Liver (tissue), 9 donors: ENCODE measurements around the gene TLX3. TPM values are rescaled to one million over a fixed set of nuclear protein-coding genes. Genes with fewer than 3 reads are reported as not detected.

Experiments used
- DNase-seq: peaks from one replicate; pipeline ENCODE4 v3.0.0-alpha.2; 2017; ENCODE audit warnings: low spot score
- H3K27ac ChIP-seq, 2 donors: one replicate each; pipeline ENCODE4 v1.7.0; 2013; ENCODE audit warnings: inconsistent platforms in 2 of 2, low read length in 2 of 2, control low read depth in 1 of 2, low read depth in 1 of 2, mild to moderate bottlenecking in 1 of 2
- H3K27me3 ChIP-seq, 4 donors: one replicate each; pipeline versions ENCODE4 v1.6.1 to v1.7.0; 2013; ENCODE audit warnings: low read length in 3 of 4, inconsistent platforms in 1 of 4, mild to moderate bottlenecking in 1 of 4, moderate library complexity in 1 of 4; ENCODE audit not compliant: control insufficient read depth in 4 of 4, insufficient read depth in 4 of 4
- H3K36me3 ChIP-seq, 4 donors: one replicate each; pipeline versions ENCODE4 v1.6.1 to v1.7.0; 2013; ENCODE audit warnings: low read length in 3 of 4, mild to moderate bottlenecking in 3 of 4, low read depth in 1 of 4, moderate library complexity in 1 of 4; ENCODE audit not compliant: control insufficient read depth in 4 of 4, insufficient read depth in 3 of 4
- H3K4me1 ChIP-seq, 4 donors: one replicate each; pipeline versions ENCODE4 v1.6.1 to v1.7.0; 2013; ENCODE audit warnings: low read length in 3 of 4, mild to moderate bottlenecking in 3 of 4, moderate library complexity in 1 of 4; ENCODE audit not compliant: control insufficient read depth in 4 of 4, insufficient read depth in 4 of 4
- H3K4me3 ChIP-seq, 3 donors: one replicate each; pipeline versions ENCODE4 v1.6.1 to v1.7.0; 2013; ENCODE audit warnings: low read length in 3 of 3, control low read depth in 1 of 3, low read depth in 1 of 3, mild to moderate bottlenecking in 1 of 3
- H3K9ac ChIP-seq, 2 donors: one replicate each; pipeline ENCODE4 v1.7.0; 2013; ENCODE audit warnings: low read length in 2 of 2, mild to moderate bottlenecking in 2 of 2, moderate library complexity in 2 of 2, control low read depth in 1 of 2, low read depth in 1 of 2
- H3K9me3 ChIP-seq, 4 donors: one replicate each; pipeline versions ENCODE4 v1.6.1 to v1.7.0; 2013; ENCODE audit warnings: low read length in 3 of 4; ENCODE audit not compliant: control insufficient read depth in 4 of 4
- ATF3 ChIP-seq: IDR thresholded peaks from 2 replicates; pipeline ENCODE4 v1.6.1; 2016; ENCODE audit warnings: antibody characterized with exemption
- CTCF ChIP-seq: fragments of 150-350 bp; IDR thresholded peaks from 2 replicates; pipeline ENCODE4 v1.5.1; 2017; ENCODE audit warnings: improper control_type of control experiment, low read depth, low read length; ENCODE audit not compliant: missing input control
- EGR1 ChIP-seq, 2 donors: IDR thresholded peaks; 2 replicates each; pipeline ENCODE4 v1.6.1; 2016 to 2018; ENCODE audit warnings: antibody characterized with exemption in 2 of 2, low read depth in 2 of 2
- FOXA1 ChIP-seq: IDR thresholded peaks from 2 replicates; pipeline ENCODE4 v1.6.1; 2016; ENCODE audit warnings: antibody characterized with exemption
- FOXA2 ChIP-seq: IDR thresholded peaks from 2 replicates; pipeline ENCODE4 v1.6.1; 2016; ENCODE audit warnings: antibody characterized with exemption
- GABPA ChIP-seq, 2 donors: IDR thresholded peaks in 1 of 2; conservative IDR thresholded peaks in 1 of 2; 2 replicates each; pipeline ENCODE4 v1.6.1; 2016; ENCODE audit warnings: antibody characterized with exemption in 2 of 2, mild to moderate bottlenecking in 1 of 2, moderate library complexity in 1 of 2
- HNF4A ChIP-seq, 2 donors: conservative IDR thresholded peaks; 2 replicates each; pipeline ENCODE4 v1.6.1; 2016; ENCODE audit warnings: antibody characterized with exemption in 2 of 2, mild to moderate bottlenecking in 2 of 2
- HNF4G ChIP-seq: IDR thresholded peaks from 2 replicates; pipeline ENCODE4 v1.6.1; 2016; ENCODE audit warnings: antibody characterized with exemption
- JUND ChIP-seq, 2 donors: IDR thresholded peaks; 2 replicates each; pipeline ENCODE4 v1.6.1; 2016; ENCODE audit warnings: antibody characterized with exemption in 2 of 2
- NR2F2 ChIP-seq: IDR thresholded peaks from 2 replicates; pipeline ENCODE4 v1.6.1; 2016; ENCODE audit warnings: antibody characterized with exemption
- RAD21 ChIP-seq, 2 donors: IDR thresholded peaks; 2 replicates each; pipeline ENCODE4 v1.6.1; 2016; ENCODE audit warnings: antibody characterized with exemption in 2 of 2, mild to moderate bottlenecking in 2 of 2
- RXRA ChIP-seq, 2 donors: IDR thresholded peaks; 2 replicates each; pipeline ENCODE4 v1.6.1; 2017 to 2018; ENCODE audit warnings: antibody characterized with exemption in 2 of 2, mild to moderate bottlenecking in 1 of 2
- SP1 ChIP-seq: IDR thresholded peaks from 2 replicates; pipeline ENCODE4 v1.6.1; 2018; ENCODE audit warnings: antibody characterized with exemption, mild to moderate bottlenecking
- TAF1 ChIP-seq: conservative IDR thresholded peaks from 2 replicates; pipeline ENCODE4 v1.6.1; 2016; ENCODE audit warnings: antibody characterized with exemption, mild to moderate bottlenecking
- YY1 ChIP-seq: IDR thresholded peaks from 2 replicates; pipeline ENCODE4 v1.6.1; 2016; ENCODE audit warnings: antibody characterized with exemption, mild to moderate bottlenecking
- WGBS: extraction: QIAGEN DNeasy Blood & Tissue Kit; methylation state at CpG from one replicate; pipeline ENCODE4 v1.1.7; 2013; 5-methylcytosine and 5-hydroxymethylcytosine counted together
- polyA plus RNA-seq, 2 donors: library from polyadenylated mRNA; stranded (reverse) in 1 of 2; unstranded in 1 of 2; fragments of 200-250 nt in 1 of 2; fragments of >200 nt in 1 of 2; fragmentation: Nextera tagmentation in 1 of 2; extraction: Ambion mirVana in 1 of 2; gene quantifications; one replicate each; pipeline versions ENCODE4 v1.2.1 to v1.2.3, GENCODE V29; 2013 to 2015
- total RNA-seq, 2 donors: library from RNA; depleted of rRNA; stranded (reverse); fragments of >200 nt; gene quantifications; one replicate each; pipeline ENCODE4 v1.2.3, GENCODE V29; 2014
- TF ChIP-seq, protein P1 (sequence below): IDR thresholded peaks from 2 replicates; pipeline ENCODE4 v1.6.1; 2016; ENCODE audit warnings: antibody characterized with exemption, mild to moderate bottlenecking
- TF ChIP-seq, protein P2 (sequence below): IDR thresholded peaks from 2 replicates; pipeline ENCODE4 v1.6.1; 2016; ENCODE audit warnings: antibody characterized with exemption
- TF ChIP-seq, protein P3 (sequence below): IDR thresholded peaks from 2 replicates; pipeline ENCODE4 v1.6.1; 2016; ENCODE audit warnings: antibody characterized with exemption
- donor health status: healthy.
- donor health status: healthy.
- donor health status: healthy.
- donor health status: healthy.
- donor health status: healthy.

TLX3 gene
- total and polyA plus RNA-seq, 4 donors, result not detected

- Histone ChIP-seq H3K4me1 (no peaks in the 10 kb centered on the region), H3K4me3 (no peak overlapping the region), H3K27ac (no peak overlapping the region), H3K9me3 (no peaks in the 10 kb centered on the region), H3K9ac (no peak overlapping the region), H3K36me3 (no peaks in the 10 kb centered on the region), H3K27me3 (no peaks in the 10 kb centered on the region)
- DNase-seq, result no peak
- TF ChIP-seq GABPA (IDR thresholded peaks at IDR 0.05 in 1 of 2, conservative IDR thresholded peaks at IDR 0.05 in 1 of 2) (no peak), TAF1 (no peak), HNF4G (no peak), CTCF (no peak), RAD21 (IDR thresholded peaks at IDR 0.05) (no peak), JUND (IDR thresholded peaks at IDR 0.05) (no peak), SP1 (no peak), FOXA2 (no peak), ATF3 (no peak), HNF4A (conservative IDR thresholded peaks at IDR 0.05) (no peak), RXRA (IDR thresholded peaks at IDR 0.05) (no peak), YY1 (no peak), EGR1 (IDR thresholded peaks at IDR 0.05; ENCODE audit: low read depth in 2 of 2) (no peak), FOXA1 (no peak), NR2F2 (no peak)
- TF ChIP-seq, protein P1, sequence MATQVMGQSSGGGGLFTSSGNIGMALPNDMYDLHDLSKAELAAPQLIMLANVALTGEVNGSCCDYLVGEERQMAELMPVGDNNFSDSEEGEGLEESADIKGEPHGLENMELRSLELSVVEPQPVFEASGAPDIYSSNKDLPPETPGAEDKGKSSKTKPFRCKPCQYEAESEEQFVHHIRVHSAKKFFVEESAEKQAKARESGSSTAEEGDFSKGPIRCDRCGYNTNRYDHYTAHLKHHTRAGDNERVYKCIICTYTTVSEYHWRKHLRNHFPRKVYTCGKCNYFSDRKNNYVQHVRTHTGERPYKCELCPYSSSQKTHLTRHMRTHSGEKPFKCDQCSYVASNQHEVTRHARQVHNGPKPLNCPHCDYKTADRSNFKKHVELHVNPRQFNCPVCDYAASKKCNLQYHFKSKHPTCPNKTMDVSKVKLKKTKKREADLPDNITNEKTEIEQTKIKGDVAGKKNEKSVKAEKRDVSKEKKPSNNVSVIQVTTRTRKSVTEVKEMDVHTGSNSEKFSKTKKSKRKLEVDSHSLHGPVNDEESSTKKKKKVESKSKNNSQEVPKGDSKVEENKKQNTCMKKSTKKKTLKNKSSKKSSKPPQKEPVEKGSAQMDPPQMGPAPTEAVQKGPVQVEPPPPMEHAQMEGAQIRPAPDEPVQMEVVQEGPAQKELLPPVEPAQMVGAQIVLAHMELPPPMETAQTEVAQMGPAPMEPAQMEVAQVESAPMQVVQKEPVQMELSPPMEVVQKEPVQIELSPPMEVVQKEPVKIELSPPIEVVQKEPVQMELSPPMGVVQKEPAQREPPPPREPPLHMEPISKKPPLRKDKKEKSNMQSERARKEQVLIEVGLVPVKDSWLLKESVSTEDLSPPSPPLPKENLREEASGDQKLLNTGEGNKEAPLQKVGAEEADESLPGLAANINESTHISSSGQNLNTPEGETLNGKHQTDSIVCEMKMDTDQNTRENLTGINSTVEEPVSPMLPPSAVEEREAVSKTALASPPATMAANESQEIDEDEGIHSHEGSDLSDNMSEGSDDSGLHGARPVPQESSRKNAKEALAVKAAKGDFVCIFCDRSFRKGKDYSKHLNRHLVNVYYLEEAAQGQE, result no peak
- TF ChIP-seq, protein P2, sequence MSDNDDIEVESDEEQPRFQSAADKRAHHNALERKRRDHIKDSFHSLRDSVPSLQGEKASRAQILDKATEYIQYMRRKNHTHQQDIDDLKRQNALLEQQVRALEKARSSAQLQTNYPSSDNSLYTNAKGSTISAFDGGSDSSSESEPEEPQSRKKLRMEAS, result no peak
- TF ChIP-seq, protein P3, sequence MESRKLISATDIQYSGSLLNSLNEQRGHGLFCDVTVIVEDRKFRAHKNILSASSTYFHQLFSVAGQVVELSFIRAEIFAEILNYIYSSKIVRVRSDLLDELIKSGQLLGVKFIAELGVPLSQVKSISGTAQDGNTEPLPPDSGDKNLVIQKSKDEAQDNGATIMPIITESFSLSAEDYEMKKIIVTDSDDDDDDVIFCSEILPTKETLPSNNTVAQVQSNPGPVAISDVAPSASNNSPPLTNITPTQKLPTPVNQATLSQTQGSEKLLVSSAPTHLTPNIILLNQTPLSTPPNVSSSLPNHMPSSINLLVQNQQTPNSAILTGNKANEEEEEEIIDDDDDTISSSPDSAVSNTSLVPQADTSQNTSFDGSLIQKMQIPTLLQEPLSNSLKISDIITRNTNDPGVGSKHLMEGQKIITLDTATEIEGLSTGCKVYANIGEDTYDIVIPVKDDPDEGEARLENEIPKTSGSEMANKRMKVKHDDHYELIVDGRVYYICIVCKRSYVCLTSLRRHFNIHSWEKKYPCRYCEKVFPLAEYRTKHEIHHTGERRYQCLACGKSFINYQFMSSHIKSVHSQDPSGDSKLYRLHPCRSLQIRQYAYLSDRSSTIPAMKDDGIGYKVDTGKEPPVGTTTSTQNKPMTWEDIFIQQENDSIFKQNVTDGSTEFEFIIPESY, result no peak
- WGBS, result 88% methylated on average over 2 of the region's 2 CpGs
Measured at GRCh38 chr5:171285465-171285864, 23.6 kb upstream of the TLX3 start.

DNA sequence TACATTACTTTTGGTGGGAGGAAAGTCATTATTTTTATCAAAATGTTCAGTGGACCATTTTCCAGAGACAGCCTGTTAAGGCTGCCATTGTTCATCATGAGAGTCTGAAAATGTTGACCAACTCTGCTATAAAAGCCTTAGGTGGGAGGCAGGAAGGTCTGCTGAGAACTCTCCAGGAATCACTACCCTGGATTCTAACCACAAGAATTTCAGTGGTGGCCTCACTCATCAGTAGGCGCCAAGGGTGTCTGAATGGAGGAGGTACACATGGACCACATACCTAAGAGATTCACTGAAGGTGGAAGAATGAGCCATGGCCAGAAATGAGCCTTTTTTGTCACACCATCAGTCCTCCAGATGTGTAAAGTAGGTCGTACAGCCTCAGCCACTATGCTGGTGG lies 21.0 kb upstream of the TLX3 start:
- 93% methylated on average over 2 of the region's 2 CpGs for WGBS
- no peak for TF ChIP-seq CTCF
- TF ChIP-seq FOXA2, result no peak
- TF ChIP-seq FOXA1, result no peak
- TF ChIP-seq RXRA (IDR thresholded peaks at IDR 0.05), result no peak
- TF ChIP-seq, protein P2, result no peak

More for the DNA sequence above, 21.0 kb upstream of the TLX3 start:
- Histone ChIP-seq H3K36me3 (no peaks in the 10 kb centered on the region), H3K4me1 (no peaks in the 10 kb centered on the region), H3K9ac (no peak overlapping the region), H3K27ac (no peak overlapping the region), H3K4me3 (no peak overlapping the region), H3K9me3 (no peaks in the 10 kb centered on the region), H3K27me3 (no peaks in the 10 kb centered on the region)
- DNase-seq, result no peak
